NCI-H2196 (cell line): ENCODE results near the gene OSBP2.
A peak's percentile ranks its signal among the peaks of the same experiment; 100 is the strongest.

ENCODE experiments used
- DNase-seq: peaks from one replicate; lab custom pipeline; 2025; ENCODE audit not compliant: unreplicated experiment; lab: John Stamatoyannopoulos, UW

Gene OSBP2

GRCh38 chr22:30928401-30928800 is 233.7 kb downstream of the OSBP2 start:
- no peak for DNase-seq

DNA sequence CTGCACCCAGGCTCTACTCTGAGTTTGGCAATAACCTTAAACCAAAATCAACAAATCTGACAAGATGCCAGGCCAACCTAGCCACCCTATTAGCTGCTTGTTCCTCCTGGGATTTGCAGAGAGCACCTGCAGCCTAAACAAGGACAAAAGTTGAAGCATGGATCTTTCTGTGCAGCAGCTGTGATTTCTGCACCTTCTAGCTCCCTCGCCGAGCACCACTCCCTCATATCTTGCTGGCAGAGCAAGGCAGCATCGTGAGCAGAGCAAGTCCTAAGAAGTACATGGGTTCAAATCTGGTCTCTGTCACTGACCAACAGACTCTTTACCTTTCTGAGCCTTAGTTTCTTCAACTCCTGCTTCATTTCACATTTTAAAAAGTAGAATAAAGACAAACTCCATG is 235.6 kb downstream of the OSBP2 start:
- DNase-seq: no peak

DNA sequence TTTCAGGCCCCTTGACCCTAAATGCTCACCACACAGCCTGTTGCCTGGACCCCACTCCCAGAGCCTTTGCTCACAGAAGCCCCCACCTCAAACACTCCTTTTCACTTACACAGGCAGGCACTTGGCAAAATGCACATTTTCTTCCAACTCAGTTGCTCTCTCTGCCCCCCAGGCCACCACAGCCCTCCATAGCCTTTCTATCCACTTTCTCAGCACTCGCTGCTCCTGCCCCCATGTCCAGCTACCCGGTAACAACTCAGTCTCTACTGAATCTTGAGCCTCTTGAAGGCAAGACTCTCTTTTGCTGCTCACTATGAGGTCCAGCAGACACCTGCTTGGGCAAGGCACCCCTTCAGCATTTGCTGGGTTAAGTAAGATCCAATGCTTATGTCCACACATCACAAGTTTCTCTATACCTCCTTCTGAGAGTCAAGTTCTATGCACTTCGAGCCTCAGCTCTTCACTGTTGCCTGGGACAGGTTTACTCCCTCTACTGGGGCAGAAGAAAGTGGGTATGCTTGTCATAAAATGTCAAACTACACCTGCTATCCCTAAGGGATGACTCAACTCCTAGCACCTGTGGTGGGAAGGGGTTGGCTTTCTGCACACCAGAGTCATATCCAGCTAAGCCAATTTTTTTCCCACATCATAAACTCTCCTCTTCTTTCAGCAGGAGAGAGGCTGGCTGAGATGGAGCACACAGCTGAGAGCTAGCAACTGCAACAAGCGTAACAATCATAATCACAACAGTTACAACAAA is 237.0 kb downstream of the OSBP2 start:
- DNase-seq: no peak

DNA sequence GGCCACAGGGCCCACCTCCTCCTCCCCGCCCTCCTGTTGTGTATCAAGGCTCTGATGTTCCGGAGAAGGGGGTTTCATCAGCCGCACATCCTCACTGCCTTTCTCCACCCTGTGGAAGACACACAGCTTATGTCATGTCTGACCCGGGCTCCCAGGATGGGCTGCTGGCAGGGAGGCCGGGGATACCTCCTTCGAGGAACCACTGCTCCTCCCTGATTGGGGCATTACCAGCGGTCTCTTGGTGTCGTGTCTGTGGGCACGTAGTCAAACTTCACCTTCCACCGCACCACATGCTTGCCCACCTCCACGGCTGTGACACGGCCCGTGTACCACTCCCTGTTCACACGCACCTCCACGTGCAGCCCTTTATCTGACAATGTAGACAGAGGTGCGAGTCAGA is 238.0 kb downstream of the OSBP2 start:
- no peak for DNase-seq

DNA sequence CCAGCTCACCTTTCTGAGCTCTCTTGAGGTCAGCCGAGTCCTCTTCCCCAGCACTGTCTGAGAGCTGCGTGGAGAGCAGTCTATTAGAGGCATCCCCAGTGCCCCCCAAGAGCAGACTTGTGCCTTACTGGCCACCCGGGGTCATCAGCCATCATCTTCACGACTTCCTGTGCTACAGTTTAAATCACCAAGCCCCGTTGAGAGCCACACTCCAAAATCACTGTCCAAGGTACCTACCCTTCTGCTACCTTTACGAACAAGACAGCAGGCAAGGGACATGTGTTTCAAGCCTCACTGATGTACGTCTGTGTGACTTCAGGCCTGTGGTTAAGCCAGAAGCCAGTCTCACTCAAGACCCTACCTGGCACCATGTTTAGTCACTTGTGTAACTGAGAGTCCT is 238.8 kb downstream of the OSBP2 start:
- DNase-seq: no peak

GRCh38 chr22:30934053-30934452 is 239.4 kb downstream of the OSBP2 start:
- DNase-seq: no peak

GRCh38 chr22:30940685-30941362 is 246.2 kb downstream of the OSBP2 start:
- no peak for DNase-seq

GRCh38 chr22:30941363-30941740 is 246.7 kb downstream of the OSBP2 start:
- DNase-seq: no peak

DNA sequence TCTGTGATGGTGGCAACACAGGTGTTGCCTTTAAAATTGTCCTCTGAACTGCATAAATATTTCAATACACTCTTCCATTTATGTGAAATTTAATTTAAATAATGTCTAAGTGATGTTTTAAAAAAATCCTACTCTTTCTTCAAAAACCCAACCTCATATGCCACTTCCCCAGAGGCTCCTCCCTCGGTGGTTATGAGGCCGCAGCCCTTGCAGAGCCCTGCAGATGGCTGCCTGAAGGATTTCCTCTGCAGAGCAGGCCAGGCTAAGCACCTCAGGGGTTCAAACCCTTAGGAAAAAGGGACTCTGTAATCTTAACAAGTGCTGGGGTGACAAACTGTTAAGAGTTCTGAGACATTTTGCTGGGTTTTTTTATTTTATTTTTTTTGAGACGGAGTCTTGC is 248.7 kb downstream of the OSBP2 start:
- no peak for DNase-seq

DNA sequence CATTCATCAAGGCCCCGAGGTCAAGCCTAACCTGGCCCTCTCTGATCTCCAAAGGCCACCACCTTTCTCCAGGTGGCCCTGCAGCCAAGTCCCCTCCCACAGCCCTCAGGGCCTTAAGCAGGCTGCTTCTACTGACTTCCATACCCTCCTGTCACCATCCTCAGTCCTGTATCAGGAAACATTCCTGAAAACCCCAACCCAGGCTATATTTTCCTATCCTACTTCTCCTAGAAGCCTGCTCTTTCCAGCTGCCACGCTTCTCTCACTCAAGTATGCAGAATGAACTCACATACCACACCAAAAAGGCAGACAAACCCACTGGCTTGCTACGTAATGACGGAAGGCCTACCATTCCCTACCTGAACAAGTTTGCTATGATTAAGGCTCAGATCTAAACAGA is 250.3 kb downstream of the OSBP2 start:
- no peak for DNase-seq

DNA sequence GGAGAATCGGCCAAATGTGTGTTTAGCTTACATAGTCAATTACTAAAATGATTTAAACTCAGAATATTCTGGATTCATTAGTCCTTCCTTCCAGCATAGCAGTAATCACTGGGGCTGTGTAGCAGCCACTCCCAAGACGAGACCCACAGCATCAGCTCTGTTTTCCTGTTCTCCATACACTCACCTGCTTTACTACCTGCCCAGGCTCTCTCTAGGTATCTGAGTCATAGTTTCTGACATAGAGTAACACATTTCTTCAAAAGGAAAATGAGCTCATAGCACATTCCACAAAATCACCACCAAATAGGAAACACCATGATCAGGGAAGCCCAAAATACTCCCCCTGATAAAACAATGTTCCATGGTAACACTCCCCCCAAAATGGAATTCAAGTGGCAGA is 251.0 kb downstream of the OSBP2 start:
- DNase-seq: no peak

- no peak for DNase-seq
Observed at GRCh38 chr22:30946354-30946753, 251.7 kb downstream of the OSBP2 start.

GRCh38 chr22:30947173-30947815 is 252.6 kb downstream of the OSBP2 start:
- DNase-seq: no peak

GRCh38 chr22:30947816-30948454 is 253.3 kb downstream of the OSBP2 start:
- peak; percentile 13 for DNase-seq

DNA sequence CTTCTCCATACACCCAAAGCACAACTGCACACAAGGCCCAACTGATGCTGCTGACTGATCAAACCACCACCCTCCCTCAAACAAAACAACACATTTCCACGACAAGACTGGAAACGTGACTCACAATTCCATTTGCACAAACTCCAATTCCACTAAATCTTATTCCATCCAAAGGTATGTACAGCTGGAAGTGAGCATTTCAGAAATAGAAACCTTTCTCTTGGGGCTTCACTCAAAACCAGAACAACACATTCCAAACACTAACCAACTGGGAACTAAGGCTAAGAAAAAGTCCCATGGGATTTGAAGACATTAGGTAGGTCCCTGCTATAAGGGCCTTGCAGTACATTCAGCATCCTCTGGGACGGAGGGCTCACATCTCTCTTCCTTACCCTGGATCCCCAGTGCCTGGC is 254.3 kb downstream of the OSBP2 start:
- no peak for DNase-seq

GRCh38 chr22:30949934-30950660 is 255.4 kb downstream of the OSBP2 start:
- no peak for DNase-seq

- no peak for DNase-seq
Observed at GRCh38 chr22:30953206-30953605, 258.5 kb downstream of the OSBP2 start.

DNA sequence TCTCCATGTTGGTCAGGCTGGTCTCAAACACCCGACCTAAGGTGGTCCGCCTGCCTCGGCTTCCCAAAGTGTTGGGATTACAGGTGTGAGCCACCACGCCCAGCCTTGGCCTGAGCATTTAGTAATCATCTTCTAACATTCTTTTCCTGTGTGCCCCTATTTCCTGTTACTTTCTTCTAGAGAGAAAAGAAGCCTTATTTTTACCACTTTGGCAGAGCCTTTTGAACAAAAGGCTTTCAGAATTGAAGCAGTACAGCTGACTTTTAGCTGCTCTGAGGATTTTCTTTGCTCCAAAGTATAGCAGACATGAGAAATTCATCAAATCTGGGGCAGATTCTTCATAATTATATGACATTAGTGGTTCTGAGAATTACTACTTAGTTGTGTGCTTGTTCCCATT is 260.5 kb downstream of the OSBP2 start:
- no peak for DNase-seq
